ENCODE data around the gene BANP. TPM values are rescaled to one million over a fixed set of nuclear protein-coding genes. Genes with fewer than 3 reads are reported as not detected.
"Not testable (repeated sequence)": the region's sequence is repeated elsewhere in the genome, so short reads cannot be mapped to it uniquely, and the experiment has no call there.

The BANP gene
- total RNA-seq, 1 donor from 2014 or later = 44.9 TPM

DNA sequence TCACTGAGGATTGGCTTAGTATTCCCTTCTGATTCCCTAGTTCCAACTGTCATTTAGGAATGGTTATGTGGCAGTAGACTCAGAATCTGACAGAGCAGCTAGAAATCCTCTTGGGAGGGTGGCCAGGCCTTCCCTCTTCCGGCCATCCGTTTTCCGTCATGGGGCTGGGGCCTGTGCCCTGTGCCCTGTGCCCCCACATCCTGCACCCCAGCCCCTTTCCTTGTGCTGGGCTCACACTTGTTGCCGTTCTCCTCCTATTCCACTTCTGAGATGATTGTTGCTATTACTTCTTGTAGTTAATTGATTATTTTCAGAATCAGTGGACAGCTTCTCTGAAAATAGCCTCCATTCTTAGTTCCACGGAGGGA is 89.6 kb downstream of the BANP start:
- H3K9me3 Mint-ChIP-seq; H3K4me3 Mint-ChIP-seq; H3K27ac Mint-ChIP-seq; DNase-seq; H3K27me3 Mint-ChIP-seq; intact Hi-C loops (cut with micrococcal nuclease); H3K4me1 Mint-ChIP-seq: not testable (repeated sequence)
- peaks cover 12% of the 10 kb centered on the region for H3K36me3 Mint-ChIP-seq (ENCODE audit: low read depth)

GRCh38 chr16:88041506-88041905 is 90.3 kb downstream of the BANP start:
- H3K4me1 Mint-ChIP-seq; H3K4me3 Mint-ChIP-seq; intact Hi-C loops (cut with micrococcal nuclease); DNase-seq; H3K36me3 Mint-ChIP-seq (ENCODE audit: low read depth); H3K27me3 Mint-ChIP-seq; H3K27ac Mint-ChIP-seq; H3K9me3 Mint-ChIP-seq: not testable (repeated sequence)

DNA sequence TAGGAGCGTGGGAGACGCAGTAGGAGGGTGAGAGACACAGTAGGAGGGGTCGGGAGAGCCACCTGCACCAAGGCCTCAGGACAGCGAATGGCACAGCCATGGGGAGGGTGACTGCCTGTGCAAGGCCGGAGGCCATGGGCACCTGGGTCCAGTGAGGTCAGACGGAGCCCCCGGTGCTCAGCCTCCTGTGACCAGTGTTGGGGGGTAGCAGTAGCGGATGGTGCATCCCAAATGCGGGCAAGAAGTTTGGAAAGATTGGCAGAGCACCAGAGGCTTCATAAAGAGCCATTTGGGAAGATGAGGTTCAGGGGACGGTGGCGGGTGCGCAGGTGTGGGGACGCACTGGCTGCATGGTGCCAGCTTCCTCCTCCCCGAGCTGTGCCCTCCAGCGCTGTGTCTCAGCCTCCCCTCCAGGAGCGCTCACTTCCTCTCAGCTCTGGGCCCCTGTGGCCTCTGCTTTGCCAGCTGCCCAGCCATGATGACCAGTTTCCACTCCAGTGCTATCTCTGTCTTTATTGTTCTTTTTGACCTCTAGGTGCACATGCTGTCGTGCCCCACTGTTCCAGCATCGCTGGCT is 90.8 kb downstream of the BANP start:
- DNase-seq; intact Hi-C loops (cut with micrococcal nuclease); H3K4me3 Mint-ChIP-seq; H3K36me3 Mint-ChIP-seq (ENCODE audit: low read depth); H3K9me3 Mint-ChIP-seq; H3K4me1 Mint-ChIP-seq; H3K27me3 Mint-ChIP-seq; H3K27ac Mint-ChIP-seq: not testable (repeated sequence)

DNA sequence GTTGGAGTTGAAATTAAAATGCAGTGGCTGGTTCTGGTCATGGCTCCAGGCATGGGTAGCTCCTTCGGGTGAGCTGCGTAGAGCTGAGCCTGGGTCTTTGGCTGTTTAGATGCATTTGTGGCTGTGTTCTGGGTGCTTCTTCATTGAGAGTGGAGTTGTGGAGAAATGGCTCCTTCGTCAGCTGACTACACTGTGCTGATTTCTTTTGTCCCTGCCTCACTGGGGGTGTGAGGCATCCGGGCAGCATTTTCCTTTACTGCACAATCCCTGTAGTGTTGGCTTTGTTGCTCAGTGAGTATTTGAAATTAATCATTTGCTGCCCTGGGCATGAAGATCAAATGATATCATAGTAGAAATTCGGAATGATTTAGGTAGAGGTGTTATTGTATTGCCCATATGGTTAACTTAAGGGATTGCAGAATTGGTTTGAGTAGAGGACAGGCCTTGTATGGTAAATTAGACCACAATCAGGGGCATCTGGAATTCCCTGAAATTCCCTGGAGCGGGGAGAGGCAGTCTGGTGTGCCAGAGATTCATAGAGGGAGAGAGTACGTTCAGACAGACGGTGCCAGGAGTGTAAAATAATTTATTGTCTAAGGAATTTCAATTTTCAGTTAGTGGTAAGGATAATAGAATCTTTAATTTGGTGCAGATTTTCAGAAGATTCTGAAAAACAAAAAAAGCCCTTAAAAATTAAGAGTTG is 92.1 kb downstream of the BANP start:
- intact Hi-C loops (cut with micrococcal nuclease); H3K9me3 Mint-ChIP-seq; H3K4me3 Mint-ChIP-seq; H3K4me1 Mint-ChIP-seq; DNase-seq; H3K27ac Mint-ChIP-seq; H3K36me3 Mint-ChIP-seq (ENCODE audit: low read depth); H3K27me3 Mint-ChIP-seq: not testable (repeated sequence)

DNA sequence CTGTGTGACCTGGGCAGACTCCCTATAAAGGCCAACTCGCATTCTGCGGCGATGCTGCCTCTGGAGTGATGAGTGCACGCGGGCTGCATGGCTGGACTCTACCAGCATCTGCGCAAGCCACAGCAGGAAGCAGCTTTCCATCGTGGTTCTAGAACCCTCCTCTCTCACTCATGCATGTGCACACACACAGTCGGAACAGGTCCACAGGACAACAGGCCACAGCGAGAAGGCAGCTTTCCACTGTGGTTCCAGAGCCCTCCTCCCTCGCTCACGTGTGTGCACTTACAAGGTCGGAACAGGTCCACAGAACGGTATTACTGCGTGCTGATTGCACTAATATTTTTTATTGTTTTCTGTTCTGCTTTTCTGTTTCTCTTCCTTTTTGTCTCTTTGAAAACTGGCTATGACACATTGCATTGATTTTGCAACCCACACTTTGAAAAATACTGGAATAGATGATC is 92.9 kb downstream of the BANP start:
- H3K36me3 Mint-ChIP-seq (ENCODE audit: low read depth); H3K27ac Mint-ChIP-seq; DNase-seq; H3K4me3 Mint-ChIP-seq; intact Hi-C loops (cut with micrococcal nuclease); H3K27me3 Mint-ChIP-seq; H3K9me3 Mint-ChIP-seq; H3K4me1 Mint-ChIP-seq: not testable (repeated sequence)

DNA sequence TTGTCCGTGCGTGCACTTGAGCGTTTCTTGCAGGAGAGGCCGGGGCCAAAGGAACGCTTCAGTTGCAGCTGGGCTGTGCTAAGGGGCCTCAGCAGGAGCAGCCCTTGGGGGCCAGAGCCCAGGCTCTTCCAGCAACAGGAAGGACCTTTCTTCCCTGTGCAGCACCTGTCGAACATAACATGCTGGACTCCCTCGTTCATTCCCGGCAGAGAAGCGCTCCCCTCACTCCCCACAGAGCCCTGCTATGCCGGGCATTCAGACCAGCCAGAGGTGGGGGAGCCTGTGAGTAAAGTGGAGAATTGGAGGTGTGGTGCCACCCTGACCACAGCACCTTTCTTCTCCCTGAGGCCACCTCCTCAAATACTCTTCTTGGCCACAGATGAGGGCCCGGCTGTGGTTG is 94.1 kb downstream of the BANP start:
- H3K4me3 Mint-ChIP-seq; intact Hi-C loops (cut with micrococcal nuclease): not testable (repeated sequence)

DNA sequence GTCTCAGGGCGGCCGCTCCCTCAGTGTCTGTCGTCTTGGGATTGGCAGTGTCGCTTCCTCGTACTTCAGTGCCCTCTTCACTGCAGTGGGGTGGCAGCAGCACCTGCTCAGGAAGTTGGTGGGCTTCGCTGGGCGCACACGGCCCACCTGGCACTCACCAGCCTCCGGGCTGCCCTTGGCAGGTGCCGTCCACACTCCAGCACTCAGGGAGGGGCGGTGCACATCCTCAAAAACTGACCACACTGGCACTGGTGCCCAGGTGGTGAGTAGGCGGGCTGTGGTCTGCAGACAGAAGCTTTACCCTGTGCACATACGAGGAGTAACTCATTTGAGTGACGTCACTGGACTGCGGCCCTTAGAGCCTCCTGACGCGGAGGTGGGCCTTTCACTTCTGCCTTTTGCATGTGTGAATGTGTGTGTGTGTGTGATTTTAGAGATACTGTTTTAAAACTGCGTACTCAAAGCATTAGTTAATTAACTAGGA is 94.6 kb downstream of the BANP start:
- no peak for DNase-seq
- Mint-ChIP-seq H3K4me1 (no peaks in the 10 kb centered on the region), H3K27ac (no peak overlapping the region), H3K4me3 (no peak overlapping the region), H3K9me3 (no peaks in the 10 kb centered on the region), H3K36me3 (ENCODE audit: low read depth) (peaks cover 9% of the 10 kb centered on the region), H3K27me3 (no peaks in the 10 kb centered on the region)
- intact Hi-C loops (cut with micrococcal nuclease) = no loop called here

More for the DNA sequence above, 94.1 kb downstream of the BANP start:
- not testable (repeated sequence) for H3K27ac Mint-ChIP-seq, H3K9me3 Mint-ChIP-seq, DNase-seq, H3K4me1 Mint-ChIP-seq, H3K27me3 Mint-ChIP-seq
- H3K36me3 Mint-ChIP-seq (ENCODE audit: low read depth) = peaks cover 11% of the 10 kb centered on the region

DNA sequence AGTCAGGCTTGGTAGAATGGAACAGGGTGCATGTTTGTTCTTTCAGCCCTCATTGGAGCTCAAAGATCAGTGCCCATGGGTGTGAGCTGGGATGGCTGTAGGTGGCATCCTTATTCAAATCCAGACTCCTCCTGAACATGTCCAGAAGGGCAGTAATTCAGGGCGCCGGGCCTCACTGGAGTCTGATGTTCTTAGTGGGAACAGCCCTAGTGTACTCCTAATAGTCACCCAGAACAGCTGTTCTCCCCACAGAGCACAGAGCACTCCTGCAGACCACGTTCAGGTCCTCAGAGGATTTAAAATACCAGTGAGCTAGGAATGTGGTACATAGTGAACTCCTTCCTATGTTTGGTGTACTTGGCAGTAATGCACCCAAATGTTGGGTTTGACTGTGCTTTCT is 96.2 kb downstream of the BANP start:
- H3K4me1 Mint-ChIP-seq = no peaks in the 10 kb centered on the region

GRCh38 chr16:88048985-88049384 is 97.8 kb downstream of the BANP start:
- H3K4me1 Mint-ChIP-seq = no peaks in the 10 kb centered on the region
- H3K9me3 Mint-ChIP-seq = no peaks in the 10 kb centered on the region
- no peaks in the 10 kb centered on the region for H3K27me3 Mint-ChIP-seq
- intact Hi-C loops (cut with micrococcal nuclease) = no loop called here
- DNase-seq = no peak
- no peak overlapping the region for H3K27ac Mint-ChIP-seq
- H3K4me3 Mint-ChIP-seq = no peak overlapping the region
- peaks cover 5% of the 10 kb centered on the region for H3K36me3 Mint-ChIP-seq (ENCODE audit: low read depth)

More for the DNA sequence above, 96.2 kb downstream of the BANP start:
- H3K27ac Mint-ChIP-seq = no peak overlapping the region
- H3K9me3 Mint-ChIP-seq = no peaks in the 10 kb centered on the region
- no peaks in the 10 kb centered on the region for H3K27me3 Mint-ChIP-seq
- DNase-seq = no peak
- H3K36me3 Mint-ChIP-seq (ENCODE audit: low read depth) = peaks cover 5% of the 10 kb centered on the region
- no peak overlapping the region for H3K4me3 Mint-ChIP-seq
- intact Hi-C loops (cut with micrococcal nuclease) = no loop called here

DNA sequence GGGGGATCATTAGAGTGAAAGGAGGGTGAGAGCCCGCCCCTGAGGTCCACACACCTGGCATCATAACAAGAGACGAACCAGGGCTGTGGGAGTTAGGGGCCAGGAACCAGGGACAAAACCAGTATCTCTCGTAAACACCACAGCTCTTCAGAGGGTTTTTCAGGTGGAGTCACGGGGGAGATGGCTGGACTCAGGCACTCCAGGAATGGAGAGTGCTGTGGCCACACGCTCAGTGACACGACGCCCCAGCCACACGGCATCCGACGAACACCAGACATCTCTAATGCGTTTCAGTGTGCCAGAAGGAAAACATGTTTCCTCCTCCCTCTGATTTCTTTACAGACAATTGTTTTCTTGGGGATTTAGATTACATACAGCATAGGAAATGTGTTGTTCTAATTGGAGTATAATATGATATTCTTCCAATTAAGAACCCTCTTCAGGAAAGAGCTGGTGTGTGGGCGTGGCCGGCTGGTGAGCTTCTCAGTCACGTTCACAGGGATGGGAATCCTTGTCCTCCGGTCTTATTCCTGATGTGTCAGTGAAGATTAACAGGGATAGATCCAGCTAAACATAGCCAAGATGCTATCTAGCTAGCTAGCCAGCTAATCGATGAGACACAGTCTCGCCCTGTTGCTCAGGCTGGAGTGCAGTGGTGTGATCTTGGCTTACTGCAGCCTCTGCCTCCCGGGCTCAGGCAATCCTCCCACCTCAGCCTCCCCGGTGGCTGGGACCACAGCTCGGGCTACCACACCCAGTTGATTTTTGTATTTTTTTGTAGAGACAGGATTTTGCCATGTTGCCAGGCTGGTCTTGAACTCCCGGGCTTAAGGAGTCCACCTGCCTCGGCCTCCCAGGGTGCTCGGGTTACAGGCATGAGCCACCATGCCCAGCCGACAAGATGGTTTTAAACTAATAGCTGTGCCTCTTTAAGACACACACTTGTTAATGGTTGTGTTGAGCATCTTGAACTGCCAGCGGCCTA is 98.6 kb downstream of the BANP start:
- no peaks in the 10 kb centered on the region for H3K4me1 Mint-ChIP-seq
- H3K36me3 Mint-ChIP-seq (ENCODE audit: low read depth) = peaks cover 5% of the 10 kb centered on the region
- DNase-seq = no peak
- H3K27me3 Mint-ChIP-seq = no peaks in the 10 kb centered on the region
- H3K27ac Mint-ChIP-seq = no peak overlapping the region
- H3K4me3 Mint-ChIP-seq = no peak overlapping the region
- no peaks in the 10 kb centered on the region for H3K9me3 Mint-ChIP-seq
- intact Hi-C loops (cut with micrococcal nuclease) = no loop called here

DNA sequence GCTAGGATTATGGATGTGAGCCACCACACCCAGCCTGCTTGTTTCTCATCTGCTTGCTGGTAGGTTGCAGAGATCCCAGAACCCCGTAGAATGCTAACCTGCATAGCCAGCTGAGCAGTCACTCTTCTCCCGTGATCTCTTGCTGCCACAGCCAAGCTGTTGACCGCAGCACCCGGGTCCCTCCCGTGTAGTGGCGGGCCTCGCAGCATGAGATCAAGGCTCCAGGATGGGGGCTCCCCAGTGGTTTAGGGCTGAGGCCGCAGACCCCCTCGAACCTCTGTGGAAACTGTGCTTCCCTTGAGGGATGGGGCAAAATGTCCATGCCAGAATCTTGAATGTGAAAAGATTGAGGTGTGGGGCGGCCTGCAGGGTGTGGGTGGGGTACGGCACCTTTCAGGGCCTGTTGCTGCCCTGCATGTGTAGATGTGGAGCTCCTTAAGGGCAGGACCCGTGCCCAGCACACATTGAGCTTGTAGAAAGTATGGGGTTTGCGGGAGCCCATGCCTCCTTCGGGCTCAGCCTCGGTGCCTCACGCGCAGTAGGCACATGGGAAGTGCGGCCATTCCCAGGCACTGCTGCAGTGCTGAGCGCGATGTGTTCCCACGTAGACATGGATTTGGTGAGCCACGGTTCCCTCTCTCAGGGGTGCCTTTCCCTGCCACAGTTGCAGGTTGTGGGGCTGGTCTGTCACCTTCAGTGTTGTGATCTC is 99.9 kb downstream of the BANP start:
- peaks cover 4% of the 10 kb centered on the region for H3K36me3 Mint-ChIP-seq (ENCODE audit: low read depth)
- H3K4me3 Mint-ChIP-seq = no peak overlapping the region
- intact Hi-C loops (cut with micrococcal nuclease) = no loop called here
- no peak overlapping the region for H3K27ac Mint-ChIP-seq
- DNase-seq = no peak
- no peaks in the 10 kb centered on the region for H3K27me3 Mint-ChIP-seq
- no peaks in the 10 kb centered on the region for H3K4me1 Mint-ChIP-seq
- no peaks in the 10 kb centered on the region for H3K9me3 Mint-ChIP-seq

- Mint-ChIP-seq H3K27me3 (no peaks in the 10 kb centered on the region), H3K4me3 (no peak overlapping the region), H3K4me1 (no peaks in the 10 kb centered on the region), H3K9me3 (no peaks in the 10 kb centered on the region), H3K36me3 (ENCODE audit: low read depth) (peaks cover 4% of the 10 kb centered on the region), H3K27ac (no peak overlapping the region)
- intact Hi-C loops (cut with micrococcal nuclease) = no loop called here
- no peak for DNase-seq
Measured at GRCh38 chr16:88052661-88053060, 101.4 kb downstream of the BANP start.

- intact Hi-C loops (cut with micrococcal nuclease); H3K27me3 Mint-ChIP-seq; H3K27ac Mint-ChIP-seq; H3K4me1 Mint-ChIP-seq; H3K36me3 Mint-ChIP-seq (ENCODE audit: low read depth); DNase-seq; H3K4me3 Mint-ChIP-seq; H3K9me3 Mint-ChIP-seq: not testable (repeated sequence)
Measured at GRCh38 chr16:88053479-88053878, 102.2 kb downstream of the BANP start.
